Pancreas (tissue), 10 donors: ENCODE results near the gene SYNGR3. TPM values are rescaled to one million over a fixed set of nuclear protein-coding genes. Genes with fewer than 3 reads are reported as not detected.
A peak's percentile ranks its signal among the peaks of the same experiment; 100 is the strongest.

ENCODE experiments used
- ATAC-seq, 4 donors: fragments of 200-7000 bp; cut with Tn5 transposase; one replicate each; pipeline versions ENCODE4 v1.8.0 to v1.9.1; 2020; ENCODE audit warnings: mild to moderate bottlenecking in 4 of 4, moderate library complexity in 4 of 4
- DNase-seq, 6 donors: peaks; one replicate each; pipeline ENCODE4 v3.0.0-alpha.2; 2020
- FAIRE-seq: peaks from 2 replicates; lab custom pipeline; 2012; peaks lifted over from hg19 to GRCh38; lab: Jason Lieb, UNC
- H3K27ac ChIP-seq, 4 donors: fragments of 200-600 bp; sonication (generic); 1 replicate in 3 of 4; 2 replicates in 1 of 4; pipeline versions ENCODE4 v1.5.0 to v1.8.0; 2020
- H3K27me3 ChIP-seq, 4 donors: fragments of 200-600 bp; one replicate each; pipeline ENCODE4 v1.8.0; 2021
- H3K36me3 ChIP-seq, 3 donors: fragments of 200-600 bp; sonication (generic) in 1 of 3; one replicate each; pipeline versions ENCODE4 v1.5.0 to v1.8.0; 2020 to 2021
- H3K4me1 ChIP-seq, 3 donors: fragments of 200-600 bp; one replicate each; pipeline ENCODE4 v1.8.0; 2021
- H3K4me3 ChIP-seq, 4 donors: fragments of 200-600 bp; sonication (generic) in 2 of 4; one replicate each; pipeline versions ENCODE4 v1.5.0 to v1.8.0; 2020 to 2021
- H3K9me3 ChIP-seq, 4 donors: fragments of 200-600 bp; one replicate each; pipeline ENCODE4 v1.8.0; 2021
- CTCF ChIP-seq, 4 donors: fragments of 200-600 bp; sonication (generic) in 3 of 4; IDR thresholded peaks; one replicate each; pipeline versions ENCODE4 v1.5.0 to v1.8.0; 2021; ENCODE audit warnings: antibody characterized with exemption in 4 of 4
- WGBS, 2 donors: extraction: QIAGEN DNeasy Blood & Tissue Kit; methylation state at CpG; one replicate each; pipeline ENCODE4 v1.1.7; 2013; 5-methylcytosine and 5-hydroxymethylcytosine counted together
- intact Hi-C, 3 donors: fragments of 100-400 bp; cut with DNase I; formaldehyde crosslinking; loops; one replicate each; pipeline versions ENCODE4 v1.11.1 to v1.14.2; 2022
- polyA plus RNA-seq, 2 donors: library from polyadenylated mRNA; stranded (reverse); fragments of 200-250 nt; gene quantifications; one replicate each; pipeline ENCODE4 v1.2.3, GENCODE V29; 2013
- total RNA-seq, 6 donors: library from RNA; stranded (reverse); fragmentation: NEBNext Ultra II Directional in 4 of 6; extraction: Animal tissue kit (Norgen Biotek cat#: 25700) in 4 of 6; gene quantifications; one replicate each; pipeline versions ENCODE4 v1.2.1 to v1.2.4, GENCODE V29; 2021 to 2023
- donor health status: healthy with polysubstance abuse.
- donor health status: DM: no; HTN: no; CAD: no; lungs with moderate emphysema.
- donor health status: DM: no; HTN: no; CAD: no.
- donor health status: control.
- donor health status: control.
- donor health status: Bipolar disorder and iron deficiency.
- donor health status: DM: yes; HTN: yes; CAD: no.
- donor health status: DM: no; HTN: no; CAD: no.
- donor health status: DM: no; HTN: no; CAD: no.
- donor health status: DM: yes; HTN: yes; CAD: no.

SYNGR3 gene
- total and polyA plus RNA-seq, 8 donors: 0.19 to 3.1 (median 0.61) TPM

GRCh38 chr16:2034696-2035430 is 45.1 kb downstream of the SYNGR3 start:
- H3K27ac ChIP-seq: peak overlapping the region; percentile 51 to 84 (median 78)
- no peak for TF ChIP-seq CTCF (IDR thresholded peaks at IDR 0.05)
- no peaks in the 10 kb centered on the region for H3K27me3 ChIP-seq
- 88 to 91% methylated on average over 15 to 17 of the region's 17 CpGs for WGBS, 2 donors
- peak overlapping the region in 1 of 4 donors; percentile 15 for H3K4me3 ChIP-seq
- peak in 2 of 6 donors; percentile 18 to 65 for DNase-seq
- H3K9me3 ChIP-seq: no peaks in the 10 kb centered on the region
- no peak for FAIRE-seq
- no peak for ATAC-seq
- intact Hi-C loops: no loop called here
- H3K4me1 ChIP-seq: no peaks in the 10 kb centered on the region
- H3K36me3 ChIP-seq: no peaks in the 10 kb centered on the region

DNA sequence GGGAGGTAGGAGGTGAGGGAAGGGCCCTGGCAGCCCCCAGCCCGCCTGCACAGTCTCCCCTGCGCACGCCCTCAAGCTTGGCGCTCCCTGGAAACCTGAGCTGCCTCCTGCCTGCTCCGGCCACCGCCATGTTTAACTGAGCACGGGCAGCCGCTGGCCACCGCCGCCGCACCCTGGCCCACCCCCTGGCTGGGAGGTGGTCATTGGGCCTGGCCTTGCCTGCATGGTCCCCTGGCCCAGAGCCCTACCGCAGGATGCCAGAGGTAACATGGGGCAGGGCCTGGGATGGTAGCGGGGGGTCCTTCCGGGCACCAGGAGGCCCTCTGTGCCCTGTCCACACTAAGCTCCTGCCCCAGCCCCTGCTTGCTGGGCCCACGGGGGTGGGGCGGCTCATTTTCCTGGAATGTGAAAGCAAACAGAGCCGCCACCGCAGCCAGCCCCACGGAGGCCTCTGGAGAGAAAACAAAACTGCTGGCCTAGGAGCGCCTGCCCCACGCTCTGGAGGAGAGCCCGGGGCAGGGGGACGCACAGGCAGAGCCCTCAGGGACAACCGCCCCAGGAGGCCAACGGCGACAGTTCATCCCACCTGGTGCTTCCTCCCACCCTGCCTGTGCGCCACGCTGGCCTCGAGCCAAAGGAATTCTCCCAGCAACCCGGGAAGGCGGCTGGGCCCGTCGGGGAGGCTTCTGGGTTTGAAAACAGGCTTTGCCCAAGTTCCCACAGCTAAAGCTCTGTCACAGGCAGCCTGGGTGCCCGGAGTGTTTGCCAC is 45.8 kb downstream of the SYNGR3 start:
- no peak for FAIRE-seq
- Histone ChIP-seq H3K9me3 (no peaks in the 10 kb centered on the region), H3K27me3 (no peaks in the 10 kb centered on the region), H3K4me1 (no peaks in the 10 kb centered on the region), H3K4me3 (peak overlapping the region in 1 of 4 donors; percentile 15), H3K36me3 (no peaks in the 10 kb centered on the region), H3K27ac (peak overlapping the region; percentile 51 to 84 (median 78))
- intact Hi-C loops: no loop called here
- no peak for TF ChIP-seq CTCF (IDR thresholded peaks at IDR 0.05)
- 58 to 67% methylated on average over 31 to 34 of the region's 34 CpGs for WGBS, 2 donors
- ATAC-seq: peak; percentile 31 to 47 (median 38)
- peak in 3 of 6 donors; percentile 51 to 83 (median 65) for DNase-seq

DNA sequence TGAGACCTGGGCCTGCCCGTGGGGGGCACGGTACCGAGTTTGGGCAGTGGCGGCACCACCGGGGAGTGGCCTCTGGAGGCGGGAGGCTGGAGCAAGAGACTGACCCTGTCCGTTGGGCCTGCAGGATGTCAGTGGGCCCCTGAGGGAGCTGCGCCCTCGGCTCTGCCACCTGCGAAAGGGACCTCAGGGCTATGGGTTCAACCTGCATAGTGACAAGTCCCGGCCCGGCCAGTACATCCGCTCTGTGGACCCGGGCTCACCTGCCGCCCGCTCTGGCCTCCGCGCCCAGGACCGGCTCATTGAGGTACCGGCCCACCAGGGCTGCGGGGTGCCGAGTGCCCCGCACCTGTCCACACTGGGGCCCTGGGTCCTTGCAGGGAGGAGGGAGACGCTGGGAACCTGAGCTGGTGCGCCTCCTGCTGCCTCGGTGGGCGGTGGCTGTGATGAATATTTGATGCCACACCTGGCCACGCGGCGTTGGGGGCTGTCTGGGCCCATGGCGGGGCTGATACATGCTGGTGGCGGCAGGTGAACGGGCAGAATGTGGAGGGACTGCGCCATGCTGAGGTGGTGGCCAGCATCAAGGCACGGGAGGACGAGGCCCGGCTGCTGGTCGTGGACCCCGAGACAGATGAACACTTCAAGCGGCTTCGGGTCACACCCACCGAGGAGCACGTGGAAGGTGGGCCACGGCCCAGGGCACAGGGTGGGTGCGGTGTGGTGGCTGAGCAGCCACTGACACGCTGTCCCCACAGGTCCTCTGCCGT is 46.6 kb downstream of the SYNGR3 start:
- H3K36me3 ChIP-seq: no peaks in the 10 kb centered on the region
- intact Hi-C loops: no loop called here
- DNase-seq: peak in 2 of 6 donors; percentile 29 to 69
- 85 to 88% methylated on average over 44 to 47 of the region's 47 CpGs for WGBS, 2 donors
- no peak overlapping the region for H3K4me3 ChIP-seq
- ATAC-seq: no peak
- no peak for TF ChIP-seq CTCF (IDR thresholded peaks at IDR 0.05)
- peak overlapping the region; percentile 51 to 84 (median 78) for H3K27ac ChIP-seq
- no peaks in the 10 kb centered on the region for H3K9me3 ChIP-seq
- no peaks in the 10 kb centered on the region for H3K27me3 ChIP-seq
- FAIRE-seq: no peak
- H3K4me1 ChIP-seq: no peaks in the 10 kb centered on the region

DNA sequence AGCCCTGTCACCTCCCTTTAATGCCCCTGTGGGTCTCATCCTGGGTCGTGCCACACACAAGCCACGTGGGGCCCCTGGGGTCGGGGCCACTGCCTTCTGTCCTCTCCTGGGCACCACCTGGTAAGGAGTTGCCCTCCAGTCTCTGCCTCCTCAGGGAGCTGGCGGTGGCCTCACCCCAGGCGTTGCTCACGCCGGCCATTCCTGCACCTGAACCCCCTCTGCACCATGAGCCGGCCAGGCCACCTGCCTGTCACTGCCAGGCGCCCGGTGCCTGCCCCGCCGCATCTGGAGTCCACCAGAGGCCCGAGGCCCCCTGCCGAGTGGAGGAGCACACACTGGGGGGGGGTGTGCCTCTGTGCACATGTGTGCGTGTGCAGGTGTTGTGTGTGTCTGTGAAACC is 47.3 kb downstream of the SYNGR3 start:
- Histone ChIP-seq H3K4me1 (no peaks in the 10 kb centered on the region), H3K36me3 (no peaks in the 10 kb centered on the region), H3K27me3 (no peaks in the 10 kb centered on the region), H3K9me3 (no peaks in the 10 kb centered on the region), H3K4me3 (no peak overlapping the region), H3K27ac (no peak overlapping the region)
- FAIRE-seq (no peak), DNase-seq (no peak), ATAC-seq (no peak)
- 86 to 88% methylated on average over 15 of the region's 15 CpGs for WGBS, 2 donors
- intact Hi-C loops: no loop called here
- no peak for TF ChIP-seq CTCF (IDR thresholded peaks at IDR 0.05)
